ENCODE measurements around the gene ACVR1C. TPM values are rescaled to one million over a fixed set of nuclear protein-coding genes. Genes with fewer than 3 reads are reported as not detected.

ACVR1C gene
- total RNA-seq, 1 experiment from 2014 or later: not detected

DNA sequence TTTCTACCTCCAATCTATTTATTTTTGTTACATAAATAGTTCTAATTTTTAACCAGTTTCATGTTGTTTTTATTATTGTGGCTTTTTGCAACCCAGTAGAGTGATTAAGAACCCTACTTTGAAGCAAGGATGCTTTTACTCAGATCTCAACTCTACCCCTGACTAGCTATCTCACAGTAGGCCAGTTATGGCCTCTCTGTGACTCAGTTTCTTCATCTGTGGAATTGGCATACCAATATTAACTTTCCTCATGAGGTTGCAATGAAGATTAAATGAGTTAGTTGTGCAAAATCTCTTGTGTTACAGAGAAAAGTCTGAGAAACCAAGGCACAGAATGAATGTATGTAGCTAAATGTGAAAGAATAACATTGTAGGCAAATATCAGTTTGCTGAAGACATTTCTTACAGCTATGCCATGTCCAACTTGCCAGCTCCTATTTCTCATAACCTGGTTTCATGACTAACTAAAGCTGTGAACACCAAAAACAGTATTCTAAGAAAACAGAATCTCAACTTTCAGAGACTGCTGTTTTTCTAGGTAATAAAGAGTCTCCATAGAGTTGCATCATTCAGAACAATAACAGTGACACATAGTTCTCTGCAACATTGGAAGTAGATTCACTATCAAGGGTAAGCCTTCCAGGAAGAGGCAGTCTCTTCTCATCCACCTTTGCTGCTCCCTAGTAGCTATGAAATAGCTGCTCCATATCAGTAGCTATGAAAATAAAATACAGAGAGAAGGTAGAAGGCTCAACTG lies 151.5 kb downstream of the ACVR1C start:
- in situ Hi-C loops (cut with HindIII; ENCODE audit: low pct_unique_long_range_greater_than_20kb, low sequenced_read_pairs): no loop called here
- DNase-seq (ENCODE audit: low read depth): peak; percentile 28

Other genes with a start within 250 kb of the ACVR1C start
- gene CYTIP, start 184.8 kb downstream of the ACVR1C start, total RNA-seq (2014; rRNA removed; shearing (Covaris generic); ENCODE audit: low replicate concordance): 0.07 TPM in 1 of 2 replicates, not detected in the other
- gene ACVR1, start 247.5 kb upstream of the ACVR1C start, total RNA-seq (2014; rRNA removed; shearing (Covaris generic); ENCODE audit: low replicate concordance): 8.1 and 17.1 TPM in 2 replicates

Measured in Caki2 (cell line).